ENCODE data around the gene RFX8.

GRCh38 chr2:101509499-101510284, 34.8 kb upstream of the RFX8 start:
- TF ChIP-seq CTCF (conservative IDR thresholded peaks at IDR 0.05; ENCODE audit: low read length) (no peak), EZH2phosphoT487 (IDR thresholded peaks at IDR 0.05; ENCODE audit: borderline replicate concordance) (no peak)
